Activated T-cell treated with anti-CD3 and anti-CD28 coated beads, Interleukin-2, amount 50 U/mL, for 72 hours (primary cell): ENCODE measurements around the gene GSTA4. TPM values are rescaled to one million over a fixed set of nuclear protein-coding genes. Genes with fewer than 3 reads are reported as not detected.

ENCODE experiments used
- ATAC-seq, 2 donors: fragments of 150-1000 bp; cut with Tn5 transposase; replicated peaks in 1 of 2; 2 replicates each; pipeline ENCODE4 v1.10.0; 2021; ENCODE audit warnings: moderate library complexity in 2 of 2, mild to moderate bottlenecking in 1 of 2
- DNase-seq, 2 donors: peaks; one replicate each; pipeline ENCODE4 v3.0.0; 2021 to 2022; ENCODE audit warnings: mixed read lengths in 1 of 2
- H3K27ac Mint-ChIP-seq: one replicate; pipeline ENCODE4 v1.8.0; 2022; ENCODE audit warnings: mild to moderate bottlenecking, moderate library complexity, mixed read lengths
- H3K27me3 Mint-ChIP-seq: one replicate; pipeline ENCODE4 v1.8.0; 2022; ENCODE audit warnings: low read depth, mixed read lengths
- H3K36me3 Mint-ChIP-seq, 2 donors: one replicate each; pipeline ENCODE4 v1.8.0; 2022; ENCODE audit warnings: mixed read lengths in 2 of 2, mild to moderate bottlenecking in 1 of 2; ENCODE audit not compliant: insufficient read depth in 2 of 2
- H3K4me1 Mint-ChIP-seq: one replicate; pipeline ENCODE4 v1.8.0; 2022; ENCODE audit warnings: low read depth, mixed read lengths
- H3K4me3 Mint-ChIP-seq, 2 donors: one replicate each; pipeline ENCODE4 v1.8.0; 2022; ENCODE audit warnings: mild to moderate bottlenecking in 2 of 2, mixed read lengths in 2 of 2, moderate library complexity in 2 of 2
- H3K9me3 Mint-ChIP-seq, 2 donors: one replicate each; pipeline ENCODE4 v1.8.0; 2022; ENCODE audit warnings: mixed read lengths in 2 of 2
- total RNA-seq, 2 donors: library from RNA; stranded (reverse); gene quantifications; one replicate each; pipeline ENCODE4 v1.2.3, GENCODE V29; 2022

The GSTA4 gene
- total RNA-seq, 2 donors from 2014 or later, result 17.5 to 21.4 TPM

DNA sequence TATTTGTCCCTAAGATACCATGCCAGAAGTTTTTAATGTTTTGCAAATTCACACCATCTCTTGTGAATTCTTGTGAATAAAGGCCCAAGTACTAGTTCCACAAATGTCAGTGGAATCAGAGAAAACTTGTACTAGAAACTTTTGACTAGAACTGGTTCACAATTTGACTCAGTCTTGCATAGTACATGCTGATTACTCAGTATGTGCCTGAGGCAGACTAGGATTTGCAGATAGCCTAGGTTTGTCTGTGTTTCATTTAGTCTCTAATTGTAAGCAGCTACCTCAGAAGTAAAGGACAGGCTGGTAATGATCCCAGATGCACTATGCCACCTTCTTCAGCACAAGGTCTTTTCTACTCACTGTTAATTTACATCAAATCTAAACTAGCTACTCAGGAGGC is 34.2 kb upstream of the GSTA4 start:
- peak; percentile 90 to 93 for ATAC-seq
- Mint-ChIP-seq H3K27me3 (no peaks in the 10 kb centered on the region), H3K4me3 (peak overlapping the region in 1 of 2 donors; percentile 59), H3K9me3 (no peaks in the 10 kb centered on the region), H3K4me1 (peaks cover 33% of the 10 kb centered on the region), H3K36me3 (peaks cover 0 to 5% of the 10 kb centered on the region in 2 donors), H3K27ac (peak overlapping the region; percentile 59)
- DNase-seq, result no peak

DNA sequence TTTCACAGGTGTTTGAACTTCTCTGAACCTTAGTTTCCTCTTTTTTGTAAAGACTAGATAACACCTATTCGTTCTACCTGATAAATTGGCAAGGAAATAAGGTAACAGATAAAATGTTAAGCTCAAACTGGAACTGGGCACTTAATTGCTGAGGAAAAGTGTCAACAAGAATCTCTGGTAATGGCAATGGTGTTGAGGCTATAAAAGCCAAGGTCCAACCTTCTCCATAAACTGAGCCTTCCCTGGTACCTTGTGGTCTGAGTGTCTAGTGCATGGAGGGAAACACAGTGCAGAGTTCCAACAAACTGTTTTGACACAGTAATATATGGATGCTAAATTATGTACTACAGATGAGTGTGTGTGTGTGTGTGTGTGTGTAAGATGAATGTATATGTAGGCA is 33.4 kb upstream of the GSTA4 start:
- ATAC-seq, result no peak
- Mint-ChIP-seq H3K27me3 (no peaks in the 10 kb centered on the region), H3K4me1 (peaks cover 33% of the 10 kb centered on the region), H3K4me3 (peak overlapping the region in 1 of 2 donors; percentile 2), H3K9me3 (no peaks in the 10 kb centered on the region), H3K27ac (no peak overlapping the region), H3K36me3 (peaks cover 0 to 5% of the 10 kb centered on the region in 2 donors)
- no peak for DNase-seq

GRCh38 chr6:53027131-53027718 is 32.1 kb upstream of the GSTA4 start:
- Mint-ChIP-seq H3K4me1 (peaks cover 33% of the 10 kb centered on the region), H3K4me3 (peak overlapping the region in 1 of 2 donors; percentile 25), H3K9me3 (no peaks in the 10 kb centered on the region), H3K27ac (peak overlapping the region; percentile 12), H3K36me3 (peaks cover 0 to 5% of the 10 kb centered on the region in 2 donors), H3K27me3 (no peaks in the 10 kb centered on the region)
- ATAC-seq (no peak), DNase-seq (no peak)

GRCh38 chr6:53026526-53026925 is 31.4 kb upstream of the GSTA4 start:
- DNase-seq (no peak), ATAC-seq (peak; percentile 52 to 55)
- Mint-ChIP-seq H3K27ac (peak overlapping the region; percentile 12), H3K4me1 (peaks cover 33% of the 10 kb centered on the region), H3K4me3 (peak overlapping the region in 1 of 2 donors; percentile 25), H3K27me3 (no peaks in the 10 kb centered on the region), H3K36me3 (peaks cover 0 to 5% of the 10 kb centered on the region in 2 donors), H3K9me3 (no peaks in the 10 kb centered on the region)

DNA sequence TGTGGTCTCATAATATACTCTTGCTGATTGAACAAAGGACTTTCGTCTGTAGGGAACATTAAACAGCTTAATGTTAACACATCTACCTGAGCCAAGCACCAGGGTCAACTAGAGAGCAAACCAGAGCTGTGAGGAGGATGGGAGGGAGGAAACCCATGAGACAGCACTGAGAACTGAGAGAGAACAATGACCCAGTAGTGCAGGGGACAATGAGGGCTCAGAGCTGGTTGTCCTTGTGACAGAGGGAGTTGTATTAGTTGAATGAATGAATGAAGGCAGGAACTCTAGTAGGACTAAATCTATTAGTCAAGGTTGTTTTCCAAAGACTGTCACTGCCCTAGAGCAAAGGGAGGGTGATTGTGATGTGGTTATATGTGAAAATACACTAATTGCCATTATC is 28.2 kb upstream of the GSTA4 start:
- no peak overlapping the region for H3K27ac Mint-ChIP-seq
- no peak for DNase-seq
- ATAC-seq, result no peak
- H3K27me3 Mint-ChIP-seq, result no peaks in the 10 kb centered on the region
- H3K4me3 Mint-ChIP-seq, result no peak overlapping the region
- no peaks in the 10 kb centered on the region for H3K9me3 Mint-ChIP-seq
- peaks cover 0 to 3% of the 10 kb centered on the region in 2 donors for H3K36me3 Mint-ChIP-seq
- peaks cover 25% of the 10 kb centered on the region for H3K4me1 Mint-ChIP-seq

DNA sequence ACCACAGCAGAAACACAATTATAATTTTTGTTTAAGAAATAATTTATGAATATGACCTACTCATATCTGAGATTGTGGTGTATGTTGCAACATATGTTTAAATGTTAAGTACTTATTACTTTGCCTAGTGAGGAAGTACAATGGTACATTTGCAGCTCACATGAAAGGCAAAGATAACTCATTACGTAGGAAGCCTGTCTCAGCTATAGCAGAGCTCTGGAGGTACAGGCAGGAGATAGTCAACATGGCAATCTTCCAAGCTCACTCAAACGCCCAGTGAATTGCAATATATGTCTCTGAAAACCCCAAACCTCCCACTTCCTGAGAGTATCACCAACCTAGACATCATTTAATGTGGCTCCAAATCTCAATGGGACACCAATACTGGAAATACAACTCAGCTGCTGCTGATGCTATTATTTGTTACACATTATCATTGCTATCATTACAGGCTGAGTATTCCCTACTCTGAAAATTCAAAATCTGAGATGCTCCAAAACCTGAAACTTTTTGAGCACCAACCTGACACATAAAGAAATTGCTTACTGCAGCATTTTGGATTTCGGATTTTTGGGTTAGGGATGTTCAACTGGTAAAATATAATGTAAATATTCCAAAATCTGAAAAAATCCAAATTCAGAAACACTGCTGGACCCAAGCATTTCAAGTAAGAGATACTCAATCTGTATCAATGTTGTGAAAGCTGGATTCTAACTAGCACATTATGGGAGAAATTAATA is 25.1 kb upstream of the GSTA4 start:
- Mint-ChIP-seq H3K9me3 (no peaks in the 10 kb centered on the region), H3K27ac (no peak overlapping the region), H3K4me3 (no peak overlapping the region), H3K27me3 (no peaks in the 10 kb centered on the region), H3K36me3 (peaks cover 0 to 3% of the 10 kb centered on the region in 2 donors), H3K4me1 (peaks cover 10% of the 10 kb centered on the region)
- DNase-seq (no peak), ATAC-seq (peak; percentile 15 to 47)

- H3K27ac Mint-ChIP-seq, result no peak overlapping the region
- peaks cover under 1 to 3% of the 10 kb centered on the region in 2 donors for H3K36me3 Mint-ChIP-seq
Observed at GRCh38 chr6:53018446-53018845, 23.4 kb upstream of the GSTA4 start.

GRCh38 chr6:53015486-53015885 is 20.4 kb upstream of the GSTA4 start:
- no peaks in the 10 kb centered on the region for H3K9me3 Mint-ChIP-seq
- H3K4me1 Mint-ChIP-seq, result peaks cover 6% of the 10 kb centered on the region
- H3K4me3 Mint-ChIP-seq, result no peak overlapping the region
- ATAC-seq, result no peak
- H3K27ac Mint-ChIP-seq, result no peak overlapping the region
- H3K36me3 Mint-ChIP-seq, result peaks cover 3 to 6% of the 10 kb centered on the region in 2 donors
- H3K27me3 Mint-ChIP-seq, result no peaks in the 10 kb centered on the region
- DNase-seq, result no peak

More at GRCh38 chr6:53018446-53018845, 23.4 kb upstream of the GSTA4 start:
- Mint-ChIP-seq H3K4me3 (no peak overlapping the region), H3K4me1 (peaks cover 6% of the 10 kb centered on the region), H3K9me3 (no peaks in the 10 kb centered on the region), H3K27me3 (no peaks in the 10 kb centered on the region)
- ATAC-seq (no peak), DNase-seq (no peak)

GRCh38 chr6:53014744-53015143 is 19.7 kb upstream of the GSTA4 start:
- Mint-ChIP-seq H3K27ac (no peak overlapping the region), H3K4me1 (no peaks in the 10 kb centered on the region), H3K9me3 (no peaks in the 10 kb centered on the region), H3K4me3 (no peak overlapping the region), H3K36me3 (peaks cover 6 to 8% of the 10 kb centered on the region in 2 donors), H3K27me3 (no peaks in the 10 kb centered on the region)
- DNase-seq, result no peak
- no peak for ATAC-seq

GRCh38 chr6:53014063-53014462 is 19.0 kb upstream of the GSTA4 start:
- H3K27ac Mint-ChIP-seq, result no peak overlapping the region
- H3K36me3 Mint-ChIP-seq, result peaks cover 6 to 8% of the 10 kb centered on the region in 2 donors
- no peaks in the 10 kb centered on the region for H3K4me1 Mint-ChIP-seq
- H3K27me3 Mint-ChIP-seq, result no peaks in the 10 kb centered on the region
- H3K9me3 Mint-ChIP-seq, result no peaks in the 10 kb centered on the region
- no peak overlapping the region for H3K4me3 Mint-ChIP-seq
- DNase-seq, result no peak
- no peak for ATAC-seq

DNA sequence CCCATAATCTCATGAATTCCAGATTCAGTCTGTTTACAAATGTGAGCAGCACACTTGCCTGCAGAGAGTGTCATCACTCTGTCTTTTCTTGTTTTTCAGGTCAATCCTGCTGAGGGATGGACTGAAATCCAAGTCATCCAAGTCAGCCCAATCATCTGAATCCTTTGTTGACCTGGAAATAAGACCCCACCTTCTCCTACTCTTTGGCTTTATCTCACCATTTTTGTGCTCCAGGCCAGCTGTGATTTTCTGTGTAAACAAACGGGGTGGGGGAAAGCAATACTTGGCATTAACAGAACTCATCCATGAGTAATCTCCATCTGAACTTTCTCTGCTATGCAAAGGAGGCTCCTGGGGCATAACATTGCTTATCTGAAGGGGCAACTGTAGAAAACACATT is 16.9 kb upstream of the GSTA4 start:
- Mint-ChIP-seq H3K9me3 (no peaks in the 10 kb centered on the region), H3K27me3 (no peaks in the 10 kb centered on the region), H3K27ac (no peak overlapping the region), H3K4me3 (no peak overlapping the region), H3K4me1 (no peaks in the 10 kb centered on the region), H3K36me3 (peaks cover 2 to 9% of the 10 kb centered on the region in 2 donors)
- DNase-seq, result no peak
- ATAC-seq, result no peak

DNA sequence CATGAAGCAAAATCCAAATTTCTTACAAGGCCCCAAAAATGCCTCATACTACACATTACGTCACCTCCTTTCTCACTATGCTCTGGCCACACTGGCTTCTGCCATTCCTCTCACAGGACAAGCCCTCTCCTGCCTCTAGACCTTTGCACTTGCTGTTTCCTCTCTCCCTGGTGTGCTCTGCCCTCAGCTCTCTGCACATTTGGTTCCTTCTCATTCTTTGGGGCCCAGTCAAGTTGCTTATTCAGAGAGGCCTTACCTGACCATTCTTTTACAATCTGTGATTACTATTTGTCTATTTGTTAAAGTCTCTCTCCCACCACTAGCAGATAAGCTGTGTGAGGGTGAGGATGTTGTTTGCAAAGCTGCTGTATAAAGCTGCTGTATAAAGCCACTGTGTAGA is 15.4 kb upstream of the GSTA4 start:
- Mint-ChIP-seq H3K36me3 (peaks cover 5 to 12% of the 10 kb centered on the region in 2 donors), H3K27me3 (no peaks in the 10 kb centered on the region), H3K9me3 (no peaks in the 10 kb centered on the region), H3K27ac (no peak overlapping the region), H3K4me1 (no peaks in the 10 kb centered on the region), H3K4me3 (no peak overlapping the region)
- DNase-seq (no peak), ATAC-seq (no peak)

GRCh38 chr6:53009511-53009910 is 14.4 kb upstream of the GSTA4 start:
- ATAC-seq (no peak), DNase-seq (no peak)
- Mint-ChIP-seq H3K36me3 (peaks cover 5 to 12% of the 10 kb centered on the region in 2 donors), H3K4me1 (no peaks in the 10 kb centered on the region), H3K4me3 (no peak overlapping the region), H3K9me3 (no peaks in the 10 kb centered on the region), H3K27ac (no peak overlapping the region), H3K27me3 (no peaks in the 10 kb centered on the region)
